CMK (cell line): ENCODE measurements around the gene TIPARP.
"Not testable (repeated sequence)": the region's sequence is repeated elsewhere in the genome, so short reads cannot be mapped to it uniquely, and the experiment has no call there.

Experiments
- DNase-seq: peaks from one replicate; pipeline ENCODE4 v3.0.0-alpha.2; 2010; ENCODE audit warnings: low read depth

TIPARP gene

GRCh38 chr3:156648086-156648485, 26.3 kb upstream of the TIPARP start:
- DNase-seq = no peak

- DNase-seq = no peak
Observed at GRCh38 chr3:156649681-156650080, 24.7 kb upstream of the TIPARP start.

DNA sequence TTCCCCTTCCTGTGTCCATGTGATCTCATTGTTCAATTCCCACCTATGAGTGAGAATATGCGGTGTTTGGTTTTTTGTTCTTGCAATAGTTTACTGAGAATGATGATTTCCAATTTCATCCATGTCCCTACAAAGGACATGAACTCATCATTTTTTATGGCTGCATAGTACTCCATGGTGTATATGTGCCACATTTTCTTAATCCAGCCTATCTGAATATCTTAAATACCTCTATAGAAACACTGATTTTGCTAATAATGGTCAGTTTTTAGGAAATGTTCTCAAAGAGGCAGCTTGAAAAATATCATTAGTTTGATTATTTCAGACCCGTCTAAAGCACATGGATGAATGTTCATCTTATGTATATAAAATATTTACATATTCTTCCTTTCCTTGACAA, 21.7 kb upstream of the TIPARP start:
- DNase-seq = not testable (repeated sequence)

- no peak for DNase-seq
Observed at GRCh38 chr3:156654834-156655233, 19.6 kb upstream of the TIPARP start.

GRCh38 chr3:156655819-156656550, 18.4 kb upstream of the TIPARP start:
- no peak for DNase-seq

- DNase-seq = no peak
Observed at GRCh38 chr3:156657440-156657839, 16.9 kb upstream of the TIPARP start.

DNA sequence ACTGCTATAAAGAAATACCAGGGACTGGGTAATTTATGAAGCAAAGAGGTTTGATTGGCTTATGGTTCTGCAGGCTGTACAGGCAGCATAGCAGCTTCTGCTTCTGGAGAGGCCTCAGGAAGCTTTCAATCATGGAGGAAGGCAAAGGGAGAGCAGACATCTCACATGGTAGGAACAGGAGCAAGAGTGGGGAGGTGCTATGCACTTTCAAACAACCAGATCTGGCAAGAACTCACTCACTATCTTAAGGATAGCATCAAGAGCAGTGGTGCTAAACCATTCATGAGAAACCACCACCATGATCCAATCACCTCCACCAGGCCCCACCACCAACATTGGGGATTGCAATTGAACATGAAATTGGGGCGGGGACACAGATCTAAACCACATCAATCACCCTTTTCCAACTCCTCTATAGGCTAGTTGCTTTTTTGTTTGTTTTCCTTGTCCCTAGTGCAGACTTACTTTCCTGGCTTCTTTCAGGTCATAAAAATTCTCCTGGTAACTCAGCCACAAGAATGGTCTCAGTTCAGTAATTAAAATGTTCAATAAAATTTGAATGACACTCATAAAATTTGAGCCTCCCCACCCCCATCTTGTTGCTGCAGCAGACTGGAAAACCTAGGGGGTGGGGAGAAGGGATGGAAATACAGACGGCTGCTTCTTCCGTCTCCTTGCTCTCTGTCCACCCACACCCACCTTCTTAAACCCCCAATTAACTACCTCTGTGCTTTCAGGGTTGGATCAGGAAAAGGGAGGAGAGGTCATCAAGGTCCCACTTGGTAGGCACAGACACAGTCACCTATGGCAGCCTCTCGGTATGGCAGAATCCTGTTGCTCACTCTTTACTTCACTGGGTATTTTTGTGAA, 16.3 kb upstream of the TIPARP start:
- DNase-seq = no peak

DNA sequence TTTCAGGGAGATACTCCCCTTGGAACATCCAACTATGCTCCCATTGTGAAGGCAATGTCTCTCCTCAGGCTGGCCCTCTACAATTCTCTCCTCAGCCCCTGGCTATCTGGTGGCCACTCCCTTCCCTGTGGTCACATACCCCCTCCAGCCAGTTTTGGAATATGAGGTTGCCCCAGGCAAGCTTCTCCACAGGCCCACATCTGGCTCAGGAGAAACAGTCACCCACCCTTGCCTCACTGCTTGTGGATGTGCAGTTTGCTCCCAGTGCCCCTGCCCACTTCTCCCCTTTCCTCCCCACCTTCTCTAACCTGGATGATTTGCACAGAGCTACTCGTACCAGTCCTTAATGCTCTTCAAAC, 15.7 kb upstream of the TIPARP start:
- no peak for DNase-seq

DNA sequence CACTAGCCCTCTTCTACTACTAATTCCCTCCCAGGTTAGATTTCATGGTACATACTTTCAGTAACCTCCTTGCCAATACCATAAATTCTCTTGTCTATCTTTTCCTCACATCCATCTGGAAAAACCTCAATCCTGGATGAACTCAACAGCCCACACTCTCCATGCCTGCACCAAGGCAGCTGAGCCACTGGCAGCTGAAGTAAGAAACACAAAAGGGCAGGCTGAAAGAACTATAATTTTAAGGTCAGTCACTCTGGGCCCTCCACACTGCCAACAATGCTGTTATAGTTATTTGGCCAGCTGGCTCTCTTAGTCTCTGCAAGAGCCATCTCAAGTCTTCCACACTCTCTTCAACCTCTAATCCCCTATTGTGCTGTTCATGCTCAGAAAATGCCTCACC, 15.1 kb upstream of the TIPARP start:
- no peak for DNase-seq

- no peak for DNase-seq
Observed at GRCh38 chr3:156661155-156661554, 13.2 kb upstream of the TIPARP start.

GRCh38 chr3:156664011-156664830, 10.2 kb upstream of the TIPARP start:
- DNase-seq = no peak

DNA sequence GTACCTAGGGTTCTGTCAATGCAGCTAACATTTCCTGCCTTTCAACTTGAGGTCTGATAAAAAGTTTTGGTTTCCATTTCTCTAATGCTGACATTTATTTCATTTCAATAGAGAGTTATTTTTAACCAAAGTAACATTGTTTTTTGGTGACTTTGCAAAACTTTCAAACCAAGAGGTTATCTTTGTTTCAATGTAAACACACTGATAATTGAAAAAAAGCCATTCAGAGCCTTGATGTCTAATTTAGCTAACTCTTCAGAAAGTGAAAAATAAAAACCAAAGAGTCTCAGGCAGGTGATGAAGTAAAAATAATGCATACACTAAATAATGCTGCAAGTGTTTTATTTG, 9.6 kb upstream of the TIPARP start:
- no peak for DNase-seq

GRCh38 chr3:156665291-156665690, 9.1 kb upstream of the TIPARP start:
- no peak for DNase-seq

DNA sequence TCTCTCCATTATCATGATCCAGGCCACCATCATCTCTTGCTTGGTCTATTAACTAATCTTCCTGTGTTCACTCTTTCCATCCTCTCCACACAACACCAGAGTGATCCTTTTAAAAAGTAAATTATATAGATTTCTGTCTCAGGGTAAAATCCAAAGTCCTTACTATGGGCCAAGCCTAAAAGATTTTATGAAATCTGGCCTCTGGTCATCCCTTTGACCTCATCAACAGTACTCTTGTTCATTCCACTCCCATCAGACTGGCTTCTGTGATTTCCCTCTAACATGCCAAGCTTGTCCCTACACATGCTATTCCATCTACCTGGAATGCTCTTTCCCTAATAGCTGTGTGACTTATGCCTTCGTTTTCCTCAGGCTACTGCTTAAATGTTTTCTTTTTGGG, 8.3 kb upstream of the TIPARP start:
- DNase-seq = no peak

DNA sequence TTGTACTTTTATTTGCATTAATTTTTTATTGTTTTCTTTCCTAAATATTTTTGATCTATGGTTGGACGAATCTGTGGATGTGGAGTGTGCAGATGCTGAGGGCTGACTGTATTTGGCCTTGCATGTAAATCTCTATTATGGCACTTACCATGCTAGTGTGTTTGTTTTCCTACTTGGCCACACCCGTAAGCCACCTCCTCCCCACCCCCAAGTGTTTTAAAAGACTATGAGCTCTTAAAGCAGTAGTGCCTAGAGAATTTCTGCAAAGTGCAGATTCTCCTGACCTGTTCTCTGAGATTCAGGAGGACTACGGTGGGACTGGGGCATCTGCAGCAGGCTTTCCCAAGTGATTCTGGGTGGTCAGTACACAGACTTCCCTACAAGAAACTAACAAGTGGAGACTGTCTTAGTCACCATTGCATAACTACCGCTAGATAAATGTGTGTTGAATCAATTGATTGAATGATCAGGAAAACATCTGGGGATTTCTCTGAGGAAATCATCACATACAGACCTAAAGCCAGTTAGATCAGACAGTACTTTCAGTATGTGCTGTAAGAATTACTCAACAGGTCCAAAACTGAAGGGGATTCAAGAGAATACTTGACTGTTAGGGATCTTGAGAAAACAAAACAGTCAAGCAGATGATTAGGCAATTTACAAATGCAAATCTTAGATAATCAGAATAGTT, 6.2 kb upstream of the TIPARP start:
- no peak for DNase-seq

DNA sequence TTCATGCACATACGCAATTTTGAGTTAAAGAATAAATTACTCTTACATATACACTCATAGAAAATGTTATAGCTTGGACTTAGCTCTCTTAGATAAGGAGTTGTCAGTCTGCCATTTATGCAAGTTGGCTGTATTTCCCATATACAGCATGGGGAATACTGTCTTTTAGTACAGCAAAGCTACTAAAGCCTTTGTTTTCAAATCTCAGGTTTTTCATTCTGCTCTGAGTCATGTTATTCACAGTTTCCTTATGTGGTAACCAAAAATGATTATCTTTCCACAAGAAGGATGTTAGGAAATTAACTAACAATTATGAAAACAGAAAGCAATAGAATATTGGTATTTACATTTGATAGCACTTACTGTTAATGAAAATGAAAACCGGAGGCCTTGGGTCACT, 4.3 kb upstream of the TIPARP start:
- no peak for DNase-seq

DNA sequence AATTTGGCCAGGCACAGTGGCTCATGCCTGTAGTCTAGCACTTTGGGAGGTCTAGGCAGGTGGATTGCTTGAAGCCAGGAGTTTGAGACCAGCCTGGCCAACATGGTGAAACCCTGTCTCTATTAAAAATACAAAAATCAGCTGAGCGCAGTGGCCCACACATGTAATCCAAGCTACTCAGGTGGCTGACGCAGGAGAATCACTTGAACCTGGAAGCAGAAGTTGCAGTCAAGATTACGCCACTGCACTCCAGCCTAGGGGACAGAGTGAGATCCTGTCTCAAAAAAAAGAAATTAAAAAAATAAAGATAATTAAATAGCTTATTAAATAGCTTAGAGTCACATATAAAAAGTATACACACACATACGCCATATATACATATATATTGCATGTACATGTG, 3.7 kb upstream of the TIPARP start:
- no peak for DNase-seq

GRCh38 chr3:156673732-156674045, 701 bp upstream of the TIPARP start:
- DNase-seq = no peak

- DNase-seq = no peak
Observed at GRCh38 chr3:156674911-156675829, 780 bp downstream of the TIPARP start.

GRCh38 chr3:156675830-156676767, 1.7 kb downstream of the TIPARP start:
- no peak for DNase-seq
